Medulla oblongata (tissue), 1 donor: Measurements from ENCODE around the gene HDAC5.

Experiments
- DNase-seq: peaks from one replicate; pipeline ENCODE4 v3.0.0-alpha.2; 2015; ENCODE audit errors: extremely low spot score

The HDAC5 gene

DNA sequence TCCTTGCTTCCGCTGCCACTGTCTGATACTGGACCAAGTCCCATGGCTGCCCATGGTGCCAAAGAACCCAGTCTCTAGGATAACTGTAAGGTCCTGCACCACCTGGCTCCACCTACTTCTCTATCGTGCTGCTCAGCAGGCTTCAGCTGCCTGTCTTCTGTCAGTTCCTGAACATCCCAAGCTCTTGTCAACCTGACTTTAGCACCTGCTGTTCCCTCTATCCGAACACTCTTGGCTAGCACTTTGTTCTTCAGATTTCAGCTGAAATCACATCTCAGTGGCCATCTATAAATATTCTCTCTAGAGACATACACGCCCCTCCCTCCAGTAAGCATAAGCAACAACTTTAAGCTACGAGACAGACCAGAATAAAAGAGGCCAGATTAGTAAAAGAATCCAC, 93.7 kb downstream of the HDAC5 start:
- DNase-seq: no peak
